Stimulated activated CD4-positive, alpha-beta T cell treated with anti-CD3 and anti-CD28 coated beads, Interleukin-4, amount 100 ng/mL, for 48 hours (primary cell): ENCODE data around the gene CCL15.
A peak's percentile ranks its signal among the peaks of the same experiment; 100 is the strongest.

ENCODE experiments used
- DNase-seq, 2 donors: peaks; one replicate each; pipeline ENCODE4 v3.0.0-alpha.2; 2020; ENCODE audit warnings: low read depth in 2 of 2

CCL15 gene

DNA sequence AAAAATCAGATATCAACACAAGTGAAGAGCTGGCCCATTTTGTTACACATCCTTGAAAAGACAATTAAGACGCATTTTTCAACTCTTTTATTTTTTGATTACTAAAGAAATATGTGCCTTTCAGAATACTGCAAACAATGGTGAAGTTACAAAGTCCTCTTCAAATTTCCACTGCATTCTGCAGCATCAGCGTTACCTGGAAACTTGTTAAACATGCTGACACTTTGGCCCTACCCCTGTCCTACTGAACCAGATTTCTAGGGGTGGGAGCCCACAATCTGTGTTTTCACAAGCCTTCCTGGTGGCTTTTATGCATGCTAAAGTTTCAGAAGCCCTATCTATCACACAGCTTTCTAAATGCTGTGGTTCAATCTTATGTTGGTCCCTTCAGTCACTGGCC, 10.3 kb downstream of the CCL15 start:
- no peak for DNase-seq

DNA sequence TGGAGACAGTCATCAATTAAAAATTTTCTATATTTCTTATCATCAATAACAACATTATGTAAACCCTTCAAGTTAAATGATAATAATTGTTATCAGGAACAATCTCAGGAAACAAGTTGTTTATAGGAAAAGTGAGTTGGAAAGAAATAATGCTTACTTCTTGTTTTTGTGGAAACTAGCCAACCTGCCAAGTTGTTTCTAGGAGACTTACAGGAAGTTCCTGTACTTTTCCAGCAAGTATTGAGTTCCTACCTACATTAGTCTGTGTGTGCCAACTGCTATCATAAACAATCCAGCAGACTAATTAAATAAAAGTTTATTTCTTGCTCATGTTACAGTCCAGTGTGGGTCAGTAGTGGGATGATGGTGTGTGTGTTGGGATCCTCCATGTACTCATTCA, 13.2 kb downstream of the CCL15 start:
- no peak for DNase-seq

DNA sequence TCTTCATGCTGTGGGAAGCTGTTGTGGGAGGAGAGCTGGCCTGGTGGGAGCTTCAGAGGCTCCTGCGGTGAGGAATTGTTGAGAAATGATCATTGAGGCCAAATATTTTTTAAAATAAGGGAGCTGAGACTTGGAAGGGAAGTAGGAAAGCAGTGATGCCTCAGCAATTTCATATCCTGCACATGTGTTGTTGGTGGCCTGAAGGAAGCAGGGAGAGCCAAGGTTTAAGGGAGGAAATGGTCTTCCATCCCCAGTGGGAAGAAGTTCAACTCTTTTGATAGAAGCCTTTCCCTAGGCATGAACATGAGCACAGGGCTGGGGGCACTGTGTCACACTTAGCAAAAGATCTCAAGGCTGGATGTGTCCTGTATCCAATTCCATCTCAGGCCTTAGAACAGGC, 14.7 kb downstream of the CCL15 start, which contains the start of gene CCL14:
Gene CCL14, minus strand, starts transcription at position 87 of the 400 bp plus-strand sequence. Its CDS starts 80 bp downstream, at position 7.
- DNase-seq: no peak

DNA sequence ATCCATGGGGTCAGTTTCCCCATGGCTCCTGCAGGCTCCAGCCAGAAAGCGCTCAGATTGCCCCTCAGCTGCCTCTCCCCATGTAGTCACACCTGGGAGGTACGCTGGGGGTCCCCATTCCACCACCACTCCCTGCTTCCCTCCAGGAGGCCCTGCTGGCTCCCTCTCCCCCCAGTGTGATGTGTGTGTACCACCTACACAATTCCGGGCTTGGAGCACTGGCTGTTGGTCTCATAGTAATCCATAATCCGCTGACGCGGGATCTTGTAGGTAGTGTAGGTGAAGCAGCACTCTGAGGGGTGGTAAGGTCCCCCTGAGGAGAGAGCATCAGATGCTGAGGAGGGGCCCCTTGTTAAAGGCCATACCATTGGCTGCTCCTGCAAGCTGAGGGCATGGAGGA, 17.2 kb downstream of the CCL15 start:
- no peak for DNase-seq

DNA sequence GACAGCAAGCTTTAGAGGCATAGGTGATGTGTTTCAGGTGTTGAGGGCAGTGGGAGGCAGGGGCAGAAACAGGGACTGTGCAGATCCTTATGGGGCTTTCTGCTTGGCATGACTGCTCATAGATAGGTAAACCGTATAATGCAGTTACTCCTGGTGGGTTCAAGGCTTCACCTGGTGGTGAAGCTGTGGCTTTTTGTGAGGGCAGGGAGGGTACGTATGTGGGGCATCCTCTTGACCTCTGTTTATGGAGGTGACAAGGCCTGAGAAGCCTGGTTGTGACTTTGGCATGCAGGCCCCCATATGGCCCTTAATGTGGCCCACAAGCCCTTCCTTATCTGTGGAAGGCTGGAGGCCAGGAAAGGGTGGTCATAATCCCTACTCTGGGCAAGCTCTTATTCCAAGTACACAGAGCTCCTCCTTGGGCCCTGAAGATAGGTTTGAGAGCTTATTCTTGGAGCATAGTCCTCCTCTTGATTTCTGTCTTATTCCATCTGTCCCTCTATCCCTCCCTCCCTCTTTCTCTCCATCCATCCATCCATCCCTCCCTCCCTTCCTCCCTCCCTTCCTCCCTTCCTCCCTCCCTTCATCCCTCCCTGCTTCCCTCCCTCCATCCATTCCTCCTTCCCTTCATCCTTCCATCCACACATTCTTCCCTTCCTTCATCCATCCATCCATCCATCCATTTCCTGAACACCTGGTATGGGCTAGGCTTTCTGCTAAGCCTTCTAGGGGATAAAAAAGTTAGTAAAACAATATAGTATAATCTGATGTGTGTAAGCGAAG, 18.8 kb downstream of the CCL15 start:
- no peak for DNase-seq

DNA sequence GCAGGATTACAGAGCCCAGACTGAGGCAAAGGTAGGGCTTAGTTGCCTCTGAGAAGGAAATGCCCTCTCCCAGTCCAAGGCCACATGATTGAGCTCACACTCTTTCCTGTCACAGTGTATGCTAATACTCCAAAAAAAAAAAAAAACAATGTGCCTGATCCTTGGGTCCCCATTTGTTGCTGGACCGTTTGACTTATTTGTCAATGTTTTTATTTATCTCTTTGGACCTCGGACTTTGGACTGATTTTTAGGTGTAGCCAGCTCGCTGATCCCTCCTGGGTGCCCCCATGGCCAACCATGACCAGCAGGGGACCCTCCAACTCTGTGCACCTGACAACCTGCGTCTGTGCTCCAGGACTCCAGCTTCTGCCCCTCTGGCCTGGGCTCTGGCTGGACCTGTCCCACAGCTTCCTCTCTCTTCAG, 19.4 kb downstream of the CCL15 start:
- DNase-seq: no peak

DNA sequence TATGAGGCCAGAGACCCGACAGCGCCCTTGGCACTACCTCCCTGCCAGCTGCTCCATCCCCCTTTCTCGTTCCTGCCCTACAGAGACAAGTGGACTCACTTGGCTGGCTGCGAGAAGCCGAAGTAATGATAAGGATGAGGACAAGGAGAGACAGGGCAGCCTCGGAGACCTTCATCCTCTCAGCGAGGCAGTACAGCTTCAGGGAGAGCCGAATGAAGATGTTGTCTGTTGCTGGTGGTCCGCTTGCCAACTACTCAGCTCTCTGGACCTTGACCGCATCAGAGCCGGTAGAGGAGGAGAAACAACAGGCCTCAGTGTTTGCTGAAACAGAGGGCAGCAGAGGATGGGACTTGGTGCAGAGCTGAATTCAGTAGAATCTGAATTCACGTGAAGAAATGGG, 20.1 kb downstream of the CCL15 start, which contains the start of gene CCL16:
Gene CCL16, minus strand, starts transcription at position 252 of the 400 bp plus-strand sequence. Its CDS starts 77 bp downstream, at position 175.
- DNase-seq: no peak

DNA sequence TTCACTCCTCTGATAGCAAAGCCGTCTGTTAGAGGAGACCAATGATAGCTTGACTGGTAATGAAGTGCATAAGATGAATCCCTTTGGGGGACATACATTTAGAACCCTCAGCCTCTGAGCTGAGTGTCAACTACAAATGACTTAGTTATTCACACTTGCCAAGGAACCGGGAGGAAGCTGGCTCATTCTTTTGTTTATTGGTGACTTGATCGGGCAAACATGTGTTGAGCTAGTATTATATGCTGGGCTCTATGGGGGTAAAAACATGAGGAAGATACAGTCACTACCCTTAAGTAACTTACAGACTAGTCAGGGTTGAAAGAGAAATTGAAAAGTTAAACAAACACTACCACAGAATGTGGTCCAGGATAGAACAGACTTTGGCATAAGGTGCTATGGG, 23.0 kb downstream of the CCL15 start:
- no peak for DNase-seq

DNA sequence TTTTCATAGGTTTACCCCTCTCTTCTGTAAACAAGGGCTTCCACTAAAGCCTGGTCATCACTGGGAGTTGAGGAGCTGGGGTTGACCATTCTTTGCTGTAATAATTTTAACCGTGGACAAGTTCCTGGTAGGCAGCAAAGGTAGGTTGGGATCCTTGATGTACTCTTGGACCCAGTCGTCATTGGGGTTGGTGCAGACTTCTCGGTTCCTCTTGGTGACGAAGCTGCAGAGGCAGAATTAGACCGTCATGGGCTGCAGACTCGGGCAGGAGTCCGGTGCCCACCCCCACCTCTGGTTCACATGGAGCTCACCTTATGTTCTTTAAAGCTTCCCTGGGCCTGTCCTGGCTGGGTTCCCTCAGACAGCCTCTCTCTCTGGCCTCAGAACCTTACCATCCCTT, 23.8 kb downstream of the CCL15 start:
- DNase-seq: no peak

DNA sequence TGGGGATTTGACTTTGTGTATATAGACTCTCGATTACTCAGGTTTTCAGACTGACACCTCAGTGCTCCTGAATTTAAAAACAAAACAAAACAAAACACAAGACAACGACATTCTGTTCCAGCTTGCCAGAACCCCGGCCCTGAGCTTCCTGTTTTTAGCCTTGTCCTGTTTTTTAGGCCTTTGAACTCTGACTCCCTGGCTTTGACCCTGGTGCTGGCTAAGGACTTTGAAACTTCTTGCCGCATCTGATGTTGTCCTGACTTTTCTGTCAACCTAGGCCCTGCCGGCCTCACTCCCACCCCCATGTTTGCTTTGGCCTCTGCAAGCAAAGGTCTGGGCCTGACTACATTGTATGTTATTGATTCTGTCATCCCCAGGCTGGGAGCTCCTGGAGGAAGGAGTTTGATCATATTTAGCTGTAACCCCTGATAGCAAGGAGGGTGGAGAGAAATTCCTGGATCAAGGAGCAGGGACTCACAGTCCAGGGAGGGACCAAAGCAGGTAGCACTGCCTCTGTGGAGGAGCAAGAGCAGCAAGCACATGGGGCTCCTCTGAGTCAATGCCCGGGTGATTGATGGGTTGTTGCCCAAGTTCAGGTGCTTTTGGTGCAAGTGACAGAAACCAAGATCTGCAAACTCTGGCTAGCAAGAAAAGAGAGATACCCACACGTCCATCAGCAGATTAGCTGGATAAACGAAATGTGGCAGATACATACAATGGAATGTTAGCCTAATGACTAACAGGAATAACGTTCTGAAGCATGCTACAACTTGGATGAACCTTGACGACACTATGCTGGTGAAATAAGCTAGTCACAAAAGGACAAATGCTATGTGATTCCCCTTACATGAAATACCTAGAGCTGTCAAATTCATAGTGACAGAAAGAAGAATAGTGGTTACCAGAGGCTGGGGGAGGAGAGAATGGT, 27.8 kb downstream of the CCL15 start:
- DNase-seq: no peak

DNA sequence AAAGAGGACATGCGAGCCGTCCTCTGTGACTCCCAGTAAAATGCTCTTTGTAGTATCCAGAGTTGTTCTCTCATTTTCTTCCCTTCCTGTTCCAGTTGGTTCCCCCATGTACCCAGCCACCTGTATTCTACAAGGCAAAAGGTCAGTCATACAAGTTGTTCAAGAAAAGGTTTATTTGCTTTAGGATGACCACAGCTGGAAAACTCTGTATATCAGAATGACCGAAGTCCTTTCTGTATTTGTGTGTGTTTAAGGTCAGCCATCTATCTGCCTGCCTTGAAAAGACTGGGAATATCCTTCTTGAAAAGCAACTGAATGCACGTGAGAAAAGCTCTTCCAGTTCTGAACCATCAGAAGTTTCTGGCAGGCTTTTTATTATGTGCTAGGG, 28.4 kb downstream of the CCL15 start:
- DNase-seq: no peak

DNA sequence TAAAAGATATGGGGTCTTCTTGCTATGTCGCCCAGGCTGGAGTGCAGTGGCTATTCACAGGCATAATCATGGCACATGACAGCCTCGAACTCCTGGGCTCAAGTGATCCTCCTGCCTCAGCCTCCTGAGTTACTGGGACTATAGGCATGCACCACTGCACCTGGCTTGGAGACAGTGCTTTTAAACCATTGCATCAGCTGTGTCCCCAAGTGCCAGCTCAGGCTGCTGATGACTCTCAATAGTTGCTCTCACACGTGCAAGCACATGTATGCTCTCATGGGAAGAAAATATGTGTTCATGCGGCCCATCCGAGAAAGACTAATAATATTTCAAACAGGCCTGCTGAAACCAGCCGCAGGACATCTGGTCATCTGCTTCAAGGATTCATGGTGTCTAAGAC, 28.8 kb downstream of the CCL15 start:
- DNase-seq: no peak

DNA sequence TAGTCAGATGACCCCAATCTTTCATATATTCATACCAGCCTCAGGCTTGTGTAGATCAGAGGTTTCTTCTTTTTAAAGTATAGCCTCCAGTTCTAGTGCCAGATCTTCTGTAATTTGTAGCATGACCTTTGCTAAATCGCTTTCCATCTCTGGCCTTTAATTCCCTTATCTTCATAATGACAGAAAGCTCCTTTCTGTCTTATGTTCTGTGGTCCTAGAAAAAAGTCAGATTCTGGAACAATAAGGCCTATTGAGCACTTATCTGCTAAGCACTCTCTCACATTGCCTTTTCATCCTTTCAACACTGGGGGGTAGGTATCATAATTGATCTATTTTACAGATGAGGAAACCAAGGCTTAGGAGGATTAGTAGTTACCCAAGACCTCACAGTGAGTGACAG, 29.3 kb downstream of the CCL15 start:
- DNase-seq: no peak

DNA sequence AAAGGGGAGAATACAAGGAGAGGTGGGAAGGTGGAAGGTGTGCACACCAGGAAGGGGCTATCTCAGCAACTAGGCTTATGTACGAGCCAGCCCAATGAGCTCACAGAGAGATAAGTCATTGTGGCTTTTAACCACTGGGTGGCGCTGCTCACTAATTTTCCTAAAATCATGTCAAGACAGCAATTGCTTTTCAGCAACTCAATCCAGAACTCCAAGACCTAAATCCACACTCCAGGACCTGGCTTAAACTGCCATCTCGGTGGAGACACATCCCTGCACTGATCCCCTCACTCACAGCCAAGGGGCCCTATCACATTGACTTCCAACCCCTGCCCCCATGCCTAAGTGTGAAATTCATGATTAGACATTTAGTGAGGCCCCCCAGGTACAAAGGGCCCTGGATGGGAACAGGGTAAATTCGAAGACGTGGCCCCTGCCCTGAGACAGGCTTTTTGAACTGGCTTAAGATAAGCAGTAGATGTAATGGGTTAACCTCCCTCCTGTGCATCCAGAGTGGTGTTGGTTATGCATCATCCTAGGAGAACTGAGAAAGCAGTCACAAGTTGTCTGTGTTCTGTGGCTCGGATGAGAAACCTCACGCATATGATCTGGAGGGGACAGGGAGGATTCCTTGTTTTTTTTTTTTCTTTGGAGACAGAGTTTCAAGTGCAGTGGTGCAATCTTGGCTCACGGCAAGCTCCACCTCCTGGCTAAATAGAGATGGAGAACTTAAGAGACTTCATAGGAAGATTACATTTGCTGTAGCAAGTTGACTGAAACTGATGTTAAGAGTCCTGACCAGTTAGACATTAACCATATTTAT, 31.6 kb downstream of the CCL15 start:
- peak; percentile 66 to 73 for DNase-seq

DNA sequence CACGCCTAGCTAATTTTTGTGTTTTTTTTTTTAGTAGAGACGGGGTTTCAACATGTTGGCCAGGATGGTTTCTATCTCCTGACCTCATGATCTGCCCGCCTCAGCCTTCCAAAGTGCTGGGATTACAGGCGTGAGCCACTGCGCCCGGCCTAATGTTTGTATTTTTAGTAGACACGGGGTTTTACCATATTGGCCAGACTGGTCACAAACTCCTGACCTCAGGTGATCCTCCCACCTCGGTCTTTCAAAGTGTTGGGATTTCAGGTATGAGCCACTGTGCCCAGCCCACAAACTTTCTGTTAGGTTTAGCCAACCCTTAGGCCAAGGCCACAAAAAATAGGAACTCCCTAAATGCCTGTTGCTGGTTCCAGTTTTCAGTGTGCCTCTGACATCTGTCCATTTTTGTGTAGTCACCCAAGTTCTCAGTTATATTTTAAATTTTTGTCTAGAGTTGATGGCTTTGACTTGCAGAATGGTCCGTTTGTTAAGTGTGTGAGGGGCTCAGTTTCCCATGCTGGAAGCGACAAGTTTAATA, 32.8 kb downstream of the CCL15 start:
- DNase-seq: no peak

DNA sequence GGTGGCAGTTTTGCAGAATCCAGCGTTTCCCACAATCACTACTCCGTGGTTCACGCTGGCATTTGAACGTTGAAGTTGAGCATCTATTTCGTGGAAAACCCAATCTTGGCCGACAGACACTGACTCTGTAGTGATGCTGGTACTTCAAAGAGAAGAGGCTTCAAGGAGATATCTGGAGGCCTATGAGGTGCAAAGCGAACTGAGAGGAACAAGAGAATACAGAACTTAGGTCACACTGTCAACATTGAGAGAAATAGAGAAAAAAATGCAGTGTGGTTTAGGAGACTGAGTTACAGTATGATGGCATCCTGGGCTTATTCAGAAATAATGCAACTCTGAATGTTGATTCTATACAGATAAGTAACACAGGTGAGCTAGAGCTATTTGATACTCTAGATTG, 36.1 kb downstream of the CCL15 start:
- DNase-seq: no peak

DNA sequence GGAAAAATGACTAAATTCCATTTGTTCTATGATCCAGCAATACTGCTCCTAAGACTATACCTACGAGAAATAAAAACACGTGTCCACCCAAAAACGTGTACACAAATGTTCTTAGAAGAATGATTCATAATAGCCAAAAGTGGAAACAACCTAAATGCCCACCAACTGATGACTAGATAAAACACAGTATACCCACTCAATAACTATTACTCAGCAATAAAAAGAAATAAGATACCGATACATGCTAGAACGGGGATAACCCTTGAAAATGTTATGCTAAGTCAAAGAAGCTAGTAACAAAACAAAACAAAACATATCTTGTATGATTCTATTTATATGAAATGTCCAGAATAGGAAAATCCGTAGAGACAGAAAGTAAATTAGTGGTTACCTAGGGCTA, 37.7 kb downstream of the CCL15 start:
- DNase-seq: no peak

DNA sequence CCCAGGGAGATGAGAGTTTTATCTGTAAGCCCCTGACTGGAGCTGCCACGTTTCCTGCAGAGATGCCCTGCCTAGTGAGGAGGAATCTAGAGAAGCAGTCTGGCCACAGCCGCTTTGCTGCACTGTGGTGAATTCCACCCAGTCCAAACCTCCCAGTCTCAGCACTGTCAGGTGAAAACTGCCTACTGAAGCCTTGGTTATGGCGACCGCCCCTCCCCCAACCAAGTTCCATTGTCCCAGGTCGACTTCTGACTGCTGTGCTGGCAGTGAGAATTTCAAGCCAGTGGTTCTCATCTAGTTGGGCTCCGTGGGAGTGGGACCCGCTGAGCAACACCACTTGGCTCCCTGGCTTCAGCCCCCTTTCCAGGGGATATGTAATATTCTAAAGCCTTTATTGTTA, 47.6 kb downstream of the CCL15 start:
- DNase-seq: no peak

DNA sequence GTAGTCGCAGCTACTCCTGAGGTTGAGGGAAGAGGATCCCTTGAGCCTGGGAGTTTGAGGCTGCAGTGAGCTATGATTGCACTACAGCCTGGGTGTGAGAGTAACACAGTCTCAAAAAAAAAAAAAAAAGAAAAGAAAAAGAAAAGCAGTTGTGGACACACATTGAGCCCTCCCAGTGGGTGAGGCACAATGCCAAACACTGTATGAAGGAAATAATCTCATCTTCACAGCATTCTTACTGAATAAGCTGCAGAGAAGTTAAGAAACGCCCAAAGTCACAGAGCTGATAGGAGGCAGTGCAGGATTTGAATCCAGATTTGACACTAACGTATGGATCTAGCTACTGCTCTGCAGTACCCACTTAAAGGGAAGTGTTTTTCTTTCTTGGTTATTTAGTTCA, 52.0 kb downstream of the CCL15 start:
- no peak for DNase-seq

DNA sequence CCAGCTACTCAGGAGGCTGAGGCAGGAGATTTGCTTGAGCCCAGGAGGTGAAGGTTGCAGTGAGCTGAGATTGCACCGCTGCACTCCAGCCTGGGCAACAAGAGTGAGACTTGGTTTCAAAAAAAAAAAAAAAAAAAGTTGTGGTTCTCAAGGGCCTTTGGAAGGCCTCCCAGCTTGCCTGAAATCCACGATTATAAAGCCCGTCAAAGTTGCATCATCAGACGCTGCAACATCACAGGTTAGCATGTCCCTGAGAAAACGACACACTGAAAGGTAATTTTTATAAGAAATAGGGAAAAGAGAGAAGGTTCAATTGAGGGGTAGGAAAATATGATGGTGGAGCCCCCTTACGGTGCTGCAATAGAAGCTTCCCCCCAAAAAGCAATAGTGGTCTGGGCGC, 53.3 kb downstream of the CCL15 start:
- no peak for DNase-seq
